ENCODE results near the gene ABCA12.

GRCh38 chr2:215063526-215063925 lies 74.9 kb downstream of the ABCA12 start:
- TF ChIP-seq CTCF (IDR thresholded peaks at IDR 0.05), result no peak
- TF ChIP-seq EP300 (IDR thresholded peaks at IDR 0.05), result no peak
- TF ChIP-seq POLR2A (IDR thresholded peaks at IDR 0.05), result no peak
- no peak for TF ChIP-seq POLR2AphosphoS5 (IDR thresholded peaks at IDR 0.05)

All from gastroesophageal sphincter (tissue), 3 donors.